ENCODE data around the gene NAXD.

Gene NAXD

GRCh38 chr13:110574161-110574560 lies 41.2 kb upstream of the NAXD start:
- TF ChIP-seq, protein P1, sequence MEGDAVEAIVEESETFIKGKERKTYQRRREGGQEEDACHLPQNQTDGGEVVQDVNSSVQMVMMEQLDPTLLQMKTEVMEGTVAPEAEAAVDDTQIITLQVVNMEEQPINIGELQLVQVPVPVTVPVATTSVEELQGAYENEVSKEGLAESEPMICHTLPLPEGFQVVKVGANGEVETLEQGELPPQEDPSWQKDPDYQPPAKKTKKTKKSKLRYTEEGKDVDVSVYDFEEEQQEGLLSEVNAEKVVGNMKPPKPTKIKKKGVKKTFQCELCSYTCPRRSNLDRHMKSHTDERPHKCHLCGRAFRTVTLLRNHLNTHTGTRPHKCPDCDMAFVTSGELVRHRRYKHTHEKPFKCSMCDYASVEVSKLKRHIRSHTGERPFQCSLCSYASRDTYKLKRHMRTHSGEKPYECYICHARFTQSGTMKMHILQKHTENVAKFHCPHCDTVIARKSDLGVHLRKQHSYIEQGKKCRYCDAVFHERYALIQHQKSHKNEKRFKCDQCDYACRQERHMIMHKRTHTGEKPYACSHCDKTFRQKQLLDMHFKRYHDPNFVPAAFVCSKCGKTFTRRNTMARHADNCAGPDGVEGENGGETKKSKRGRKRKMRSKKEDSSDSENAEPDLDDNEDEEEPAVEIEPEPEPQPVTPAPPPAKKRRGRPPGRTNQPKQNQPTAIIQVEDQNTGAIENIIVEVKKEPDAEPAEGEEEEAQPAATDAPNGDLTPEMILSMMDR (IDR thresholded peaks at IDR 0.05; ENCODE audit: control insufficient read depth, insufficient read depth, low read depth, low read length, missing control alignments): no peak
- DNase-seq (ENCODE audit: low read depth): no peak
- no peak overlapping the region for H3K4me3 ChIP-seq (ENCODE audit: control insufficient read depth, low read depth, low read length)

- H3K4me3 ChIP-seq (ENCODE audit: control insufficient read depth, low read depth, low read length): no peak overlapping the region
- TF ChIP-seq, protein P1 (IDR thresholded peaks at IDR 0.05; ENCODE audit: control insufficient read depth, insufficient read depth, low read depth, low read length, missing control alignments): no peak
- no peak for DNase-seq (ENCODE audit: low read depth)
Observed at GRCh38 chr13:110575322-110576069, 39.8 kb upstream of the NAXD start.

DNA sequence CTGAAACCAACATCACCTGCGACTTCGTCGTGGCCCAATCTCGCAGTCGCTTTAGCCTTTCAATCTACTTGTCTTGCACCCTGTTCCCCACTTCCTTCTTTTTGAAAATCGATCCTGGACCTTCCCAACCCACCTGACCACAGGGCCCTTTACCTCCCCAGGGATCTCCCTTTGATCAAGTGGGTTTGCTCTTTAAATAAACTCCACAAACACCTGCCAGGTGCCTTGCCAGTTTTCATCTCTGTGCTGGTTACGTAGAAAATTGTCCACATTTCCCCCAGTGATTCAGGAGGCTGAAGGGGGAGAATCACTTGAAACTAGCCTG lies 39.3 kb upstream of the NAXD start:
- H3K4me3 ChIP-seq (ENCODE audit: control insufficient read depth, low read depth, low read length): no peak overlapping the region
- TF ChIP-seq, protein P1 (IDR thresholded peaks at IDR 0.05; ENCODE audit: control insufficient read depth, insufficient read depth, low read depth, low read length, missing control alignments): no peak
- no peak for DNase-seq (ENCODE audit: low read depth)

DNA sequence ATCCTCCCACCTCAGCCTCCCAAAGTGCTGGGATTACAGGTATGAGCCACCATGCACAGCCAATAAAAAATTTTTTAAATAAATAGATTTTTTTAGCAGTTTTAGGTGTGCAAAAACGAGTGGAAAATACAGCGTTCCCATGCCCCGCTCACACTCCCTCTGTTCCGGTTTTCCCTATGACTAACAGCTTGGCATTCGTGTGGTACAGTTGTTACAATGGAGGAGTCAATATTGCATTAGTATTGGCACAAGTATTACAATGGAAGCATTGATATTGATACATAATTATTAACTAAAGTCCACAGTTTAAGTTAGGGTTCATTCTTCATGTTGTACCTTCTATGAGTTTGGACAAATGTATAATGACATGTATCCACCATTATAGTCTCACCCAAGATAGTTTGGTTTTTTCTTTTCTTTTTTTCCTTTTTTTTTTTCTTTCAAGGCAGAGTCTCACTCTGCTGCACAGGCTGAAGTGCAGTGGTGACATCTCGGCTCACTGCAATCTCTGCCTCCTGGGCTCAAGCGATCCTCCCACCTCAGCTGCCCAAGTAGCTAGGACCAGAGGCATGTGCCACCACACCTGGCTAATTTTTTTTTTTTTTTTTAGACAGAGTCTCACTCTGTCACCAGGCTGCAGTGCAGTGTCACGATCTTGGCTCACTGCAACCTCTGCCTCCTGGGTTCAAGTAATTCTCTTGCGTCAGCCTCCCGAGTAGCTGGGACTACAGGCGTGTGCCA lies 38.4 kb upstream of the NAXD start:
- no peak overlapping the region for H3K4me3 ChIP-seq (ENCODE audit: control insufficient read depth, low read depth, low read length)
- TF ChIP-seq, protein P1 (IDR thresholded peaks at IDR 0.05; ENCODE audit: control insufficient read depth, insufficient read depth, low read depth, low read length, missing control alignments): no peak
- no peak for DNase-seq (ENCODE audit: low read depth)

DNA sequence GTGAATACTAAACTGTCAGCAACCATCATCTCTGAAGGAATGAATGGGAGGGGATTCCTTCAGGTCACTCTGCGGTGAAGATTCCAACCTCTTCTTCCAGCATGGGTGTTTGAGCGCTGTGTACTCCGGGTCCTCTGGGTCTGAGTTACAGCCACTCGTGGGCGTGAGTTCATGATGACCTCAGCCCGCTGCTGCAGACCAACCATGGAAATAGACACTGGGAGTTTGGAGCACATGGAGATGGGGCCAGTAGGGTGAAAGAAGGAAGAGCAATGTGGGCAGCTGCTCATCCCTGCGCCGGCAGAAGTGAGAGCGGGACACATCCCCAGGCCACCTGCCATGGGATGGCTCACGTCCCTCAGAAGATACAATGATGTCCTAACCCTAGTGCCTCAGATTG lies 37.0 kb upstream of the NAXD start:
- TF ChIP-seq, protein P1 (IDR thresholded peaks at IDR 0.05; ENCODE audit: control insufficient read depth, insufficient read depth, low read depth, low read length, missing control alignments): no peak
- H3K4me3 ChIP-seq (ENCODE audit: control insufficient read depth, low read depth, low read length): no peak overlapping the region
- no peak for DNase-seq (ENCODE audit: low read depth)

- no peak for DNase-seq (ENCODE audit: low read depth)
- TF ChIP-seq, protein P1 (IDR thresholded peaks at IDR 0.05; ENCODE audit: control insufficient read depth, insufficient read depth, low read depth, low read length, missing control alignments): no peak
- no peak overlapping the region for H3K4me3 ChIP-seq (ENCODE audit: control insufficient read depth, low read depth, low read length)
Observed at GRCh38 chr13:110580800-110581199, 34.5 kb upstream of the NAXD start.
